Panc1 (cell line): ENCODE results near the gene SLC44A4. TPM values are rescaled to one million over a fixed set of nuclear protein-coding genes. Genes with fewer than 3 reads are reported as not detected.
A peak's percentile ranks its signal among the peaks of the same experiment; 100 is the strongest.

ENCODE experiments used
- ATAC-seq: fragments of 200-7000 bp; cut with Tn5 transposase; 2 replicates; pipeline ENCODE4 v1.9.1; 2020; ENCODE audit warnings: mild to moderate bottlenecking, moderate library complexity
- BruUV-seq: library from RNA; stranded (reverse); fragments of 400-500 nt; replicated peaks from 2 replicates; lab custom pipeline; 2021; lab: Mats Ljungman, UMichigan
- CTCF ChIA-PET: fragments of 300-600 bp; sonication (Branson Sonifier 250); formaldehyde crosslinking; loops from one replicate; lab custom pipeline; 2022; ENCODE audit warnings: antibody characterized with exemption; lab: Charles Lee
- POLR2A ChIA-PET: fragments of 300-600 bp; sonication (Branson Sonifier 250); formaldehyde crosslinking; loops from one replicate; lab custom pipeline; 2022; ENCODE audit warnings: antibody characterized with exemption; lab: Charles Lee
- DNase-seq: peaks from one replicate; pipeline ENCODE4 v3.0.0-alpha.2; 2010; ENCODE audit warnings: low read depth, low spot score
- H3K27ac ChIP-seq: 2 replicates; pipeline ENCODE4 v1.5.1; 2011; ENCODE audit warnings: mild to moderate bottlenecking, low read length, inconsistent platforms
- H3K27me3 ChIP-seq: fragments of 200-500 bp; sonication (Bioruptor generic); 2 replicates; pipeline ENCODE4 v1.6.0; 2014; ENCODE audit warnings: low read length, inconsistent platforms; ENCODE audit not compliant: control insufficient read depth, insufficient read depth
- H3K36me3 ChIP-seq: fragments of 200-500 bp; sonication (Bioruptor generic); 2 replicates; pipeline ENCODE4 v1.5.1; 2014; ENCODE audit warnings: inconsistent platforms, mild to moderate bottlenecking, low read length, moderate library complexity; ENCODE audit not compliant: control insufficient read depth, insufficient read depth
- H3K4me1 ChIP-seq: 2 replicates; pipeline ENCODE4 v1.5.1; 2011; ENCODE audit warnings: inconsistent platforms, mild to moderate bottlenecking, low read length, moderate library complexity; ENCODE audit not compliant: control insufficient read depth, insufficient read depth
- H3K4me3 ChIP-seq, 2 experiments: 2 replicates each; pipeline ENCODE4 v1.5.1; 2011 to 2012; ENCODE audit warnings: low read depth in 2 of 2, low read length in 2 of 2, mild to moderate bottlenecking in 2 of 2, inconsistent platforms in 1 of 2, moderate library complexity in 1 of 2
- H3K9me3 ChIP-seq: fragments of 200-500 bp; sonication (Bioruptor generic); 2 replicates; pipeline ENCODE4 v1.5.1; 2014; ENCODE audit warnings: low read depth, mild to moderate bottlenecking, inconsistent platforms, low read length, moderate library complexity; ENCODE audit not compliant: control insufficient read depth, insufficient read depth
- POLR2AphosphoS5 ChIP-seq: IDR thresholded peaks from 2 replicates; pipeline ENCODE4 v1.6.1; 2012; ENCODE audit warnings: mild to moderate bottlenecking, low read depth, low read length, moderate library complexity
- SIN3A ChIP-seq: IDR thresholded peaks from 2 replicates; pipeline ENCODE4 v1.6.1; 2012; ENCODE audit warnings: low read depth, mild to moderate bottlenecking, low read length, moderate library complexity, borderline replicate concordance; ENCODE audit not compliant: insufficient read depth
- TCF7L2 ChIP-seq: IDR thresholded peaks from 2 replicates; pipeline ENCODE4 v1.6.1; 2011; ENCODE audit warnings: mild to moderate bottlenecking, low read depth, low read length, inconsistent platforms
- in situ Hi-C: cut with HindIII; loops from 2 replicates; pipeline ENCODE4 v1.10.0; 2016; ENCODE audit warnings: low sequenced_read_pairs, low pct_unique_long_range_greater_than_20kb
- intact Hi-C: fragments of 100-400 bp; cut with micrococcal nuclease; formaldehyde crosslinking; loops from one replicate; pipeline ENCODE4 v1.10.0; 2022; ENCODE audit not compliant: unreplicated experiment
- total RNA-seq: library from RNA; stranded (reverse); gene quantifications from one replicate; pipeline ENCODE4 v1.2.1, GENCODE V29; 2021; ENCODE audit not compliant: unreplicated experiment
- TF ChIP-seq, protein P1 (sequence below), 2 experiments: IDR thresholded peaks; 2 replicates each; pipeline ENCODE4 v1.6.1; 2011 to 2012; ENCODE audit warnings: low read depth in 2 of 2, control low read depth in 1 of 2, low read length in 1 of 2, mild to moderate bottlenecking in 1 of 2, moderate library complexity in 1 of 2; ENCODE audit not compliant: insufficient read depth in 1 of 2
- TF ChIP-seq, protein P2 (sequence below): fragments of 450-650 bp; IDR thresholded peaks from 2 replicates; pipeline ENCODE4 v1.5.1; 2017; ENCODE audit warnings: mild to moderate bottlenecking

The SLC44A4 gene
- total RNA-seq, 1 experiment from 2014 or later, result 2.7 TPM

DNA sequence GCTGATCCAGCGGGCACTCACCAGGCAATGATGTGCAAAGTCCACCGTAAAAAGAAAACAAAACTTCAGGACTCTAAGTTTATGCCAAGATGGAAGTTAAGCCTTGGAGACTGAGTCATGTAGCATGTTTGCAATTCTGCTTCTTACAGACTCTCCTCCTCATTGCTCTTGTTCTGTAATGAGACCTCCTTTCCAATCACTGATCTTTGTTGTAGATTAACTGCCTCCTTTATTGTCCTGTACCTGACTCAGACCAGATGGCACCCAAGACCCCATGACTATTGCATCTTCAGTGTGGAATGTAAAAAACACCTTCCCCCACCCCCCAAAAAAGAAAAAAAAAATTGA lies 27.3 kb downstream of the SLC44A4 start:
- no peaks in the 10 kb centered on the region; the same call in 1 of the 2 replicates for H3K9me3 ChIP-seq
- DNase-seq (no peak), ATAC-seq (peak; percentile 24)
- intact Hi-C loops, result no loop called here
- ChIA-PET POLR2A (no interaction called here), CTCF (no interaction called here)
- H3K27me3 ChIP-seq, result no peaks in the 10 kb centered on the region
- in situ Hi-C loops, result no loop called here
- H3K4me1 ChIP-seq, result peaks cover 5% of the 10 kb centered on the region; the same call in 1 of the 2 replicates
- BruUV-seq, result no TSS peak
- peak overlapping the region in 1 of 2 experiments; percentile 9; a peak in 2 of 4 replicates for H3K4me3 ChIP-seq
- no peaks in the 10 kb centered on the region for H3K36me3 ChIP-seq
- TF ChIP-seq TCF7L2 (no peak), SIN3A (no peak), POLR2AphosphoS5 (no peak)
- TF ChIP-seq, protein P1, sequence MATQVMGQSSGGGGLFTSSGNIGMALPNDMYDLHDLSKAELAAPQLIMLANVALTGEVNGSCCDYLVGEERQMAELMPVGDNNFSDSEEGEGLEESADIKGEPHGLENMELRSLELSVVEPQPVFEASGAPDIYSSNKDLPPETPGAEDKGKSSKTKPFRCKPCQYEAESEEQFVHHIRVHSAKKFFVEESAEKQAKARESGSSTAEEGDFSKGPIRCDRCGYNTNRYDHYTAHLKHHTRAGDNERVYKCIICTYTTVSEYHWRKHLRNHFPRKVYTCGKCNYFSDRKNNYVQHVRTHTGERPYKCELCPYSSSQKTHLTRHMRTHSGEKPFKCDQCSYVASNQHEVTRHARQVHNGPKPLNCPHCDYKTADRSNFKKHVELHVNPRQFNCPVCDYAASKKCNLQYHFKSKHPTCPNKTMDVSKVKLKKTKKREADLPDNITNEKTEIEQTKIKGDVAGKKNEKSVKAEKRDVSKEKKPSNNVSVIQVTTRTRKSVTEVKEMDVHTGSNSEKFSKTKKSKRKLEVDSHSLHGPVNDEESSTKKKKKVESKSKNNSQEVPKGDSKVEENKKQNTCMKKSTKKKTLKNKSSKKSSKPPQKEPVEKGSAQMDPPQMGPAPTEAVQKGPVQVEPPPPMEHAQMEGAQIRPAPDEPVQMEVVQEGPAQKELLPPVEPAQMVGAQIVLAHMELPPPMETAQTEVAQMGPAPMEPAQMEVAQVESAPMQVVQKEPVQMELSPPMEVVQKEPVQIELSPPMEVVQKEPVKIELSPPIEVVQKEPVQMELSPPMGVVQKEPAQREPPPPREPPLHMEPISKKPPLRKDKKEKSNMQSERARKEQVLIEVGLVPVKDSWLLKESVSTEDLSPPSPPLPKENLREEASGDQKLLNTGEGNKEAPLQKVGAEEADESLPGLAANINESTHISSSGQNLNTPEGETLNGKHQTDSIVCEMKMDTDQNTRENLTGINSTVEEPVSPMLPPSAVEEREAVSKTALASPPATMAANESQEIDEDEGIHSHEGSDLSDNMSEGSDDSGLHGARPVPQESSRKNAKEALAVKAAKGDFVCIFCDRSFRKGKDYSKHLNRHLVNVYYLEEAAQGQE (IDR thresholded peaks at IDR 0.05; ENCODE audit: insufficient read depth in 1 of 2, low read depth in 2 of 2, low read length in 1 of 2), result no peak
- TF ChIP-seq, protein P2, sequence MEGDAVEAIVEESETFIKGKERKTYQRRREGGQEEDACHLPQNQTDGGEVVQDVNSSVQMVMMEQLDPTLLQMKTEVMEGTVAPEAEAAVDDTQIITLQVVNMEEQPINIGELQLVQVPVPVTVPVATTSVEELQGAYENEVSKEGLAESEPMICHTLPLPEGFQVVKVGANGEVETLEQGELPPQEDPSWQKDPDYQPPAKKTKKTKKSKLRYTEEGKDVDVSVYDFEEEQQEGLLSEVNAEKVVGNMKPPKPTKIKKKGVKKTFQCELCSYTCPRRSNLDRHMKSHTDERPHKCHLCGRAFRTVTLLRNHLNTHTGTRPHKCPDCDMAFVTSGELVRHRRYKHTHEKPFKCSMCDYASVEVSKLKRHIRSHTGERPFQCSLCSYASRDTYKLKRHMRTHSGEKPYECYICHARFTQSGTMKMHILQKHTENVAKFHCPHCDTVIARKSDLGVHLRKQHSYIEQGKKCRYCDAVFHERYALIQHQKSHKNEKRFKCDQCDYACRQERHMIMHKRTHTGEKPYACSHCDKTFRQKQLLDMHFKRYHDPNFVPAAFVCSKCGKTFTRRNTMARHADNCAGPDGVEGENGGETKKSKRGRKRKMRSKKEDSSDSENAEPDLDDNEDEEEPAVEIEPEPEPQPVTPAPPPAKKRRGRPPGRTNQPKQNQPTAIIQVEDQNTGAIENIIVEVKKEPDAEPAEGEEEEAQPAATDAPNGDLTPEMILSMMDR, result no peak
- H3K27ac ChIP-seq, result peak overlapping the region; percentile 71

DNA sequence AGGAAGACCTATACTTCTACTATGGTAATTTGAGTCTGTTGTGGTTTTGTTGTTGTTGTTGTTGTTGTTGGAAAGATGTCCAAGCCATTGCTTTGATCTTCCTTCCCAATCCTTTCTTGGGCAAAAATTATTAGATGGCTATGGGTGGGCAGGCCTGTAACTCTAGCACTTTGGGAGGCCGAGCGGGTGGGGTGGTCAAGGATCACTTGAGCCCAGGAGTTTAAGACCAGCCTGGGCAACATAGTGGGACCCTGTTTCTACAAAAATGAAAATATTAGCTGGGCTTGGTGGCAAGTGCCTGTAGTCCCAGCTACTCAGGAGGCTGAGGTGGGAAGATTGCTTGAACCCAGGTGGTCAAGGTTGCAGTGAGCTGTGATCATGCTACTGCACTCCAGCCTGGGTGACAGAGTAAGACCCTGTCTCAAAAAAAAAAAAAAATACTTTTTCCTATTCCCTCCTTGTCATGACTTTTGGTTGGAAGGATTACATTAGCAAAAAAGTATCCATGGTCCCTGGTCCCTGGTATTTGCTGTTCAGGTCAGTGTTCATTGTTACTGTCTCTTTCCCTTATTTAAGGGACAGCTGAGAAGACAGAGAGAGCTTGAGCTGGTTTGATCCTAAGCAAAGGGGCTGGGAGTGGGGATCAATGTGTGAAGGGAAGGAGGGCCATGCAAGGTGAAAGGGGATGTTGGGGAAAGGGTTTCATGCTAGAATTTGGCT lies 27.9 kb downstream of the SLC44A4 start:
- no peaks in the 10 kb centered on the region for H3K27me3 ChIP-seq
- H3K27ac ChIP-seq, result peak overlapping the region; percentile 71
- TF ChIP-seq POLR2AphosphoS5, result no peak
- peak; percentile 43; the same call in 1 of the 2 replicates for TF ChIP-seq TCF7L2
- peak; percentile 11; the same call in 1 of the 2 replicates for ATAC-seq
- no TSS peak for BruUV-seq
- intact Hi-C loops, result no loop called here
- H3K4me1 ChIP-seq, result peaks cover 5% of the 10 kb centered on the region; the same call in 1 of the 2 replicates
- no peaks in the 10 kb centered on the region; the same call in 1 of the 2 replicates for H3K9me3 ChIP-seq
- no peak overlapping the region for H3K4me3 ChIP-seq
- DNase-seq, result no peak
- CTCF ChIA-PET, result interaction anchor here (0.7 to 0.8 kb wide), 2 partner anchors 24 to 81 kb away, joined by 4 to 9 read pairs; no protein-coding TSS in a partner anchor
- in situ Hi-C loops, result no loop called here
- POLR2A ChIA-PET, result no interaction called here
- H3K36me3 ChIP-seq, result no peaks in the 10 kb centered on the region
